ENCODE data around the gene TNRC6B. TPM values are rescaled to one million over a fixed set of nuclear protein-coding genes. Genes with fewer than 3 reads are reported as not detected.

Gene TNRC6B
- total RNA-seq, 1 experiment from 2014 or later: 62.7 TPM

- Histone ChIP-seq H3K36me3 (ENCODE audit: low read depth) (no peaks in the 10 kb centered on the region), H4K20me1 (ENCODE audit: insufficient read depth) (no peaks in the 10 kb centered on the region; the same call in 1 of the 2 replicates), H3K9me3 (ENCODE audit: insufficient read depth, low read depth) (no peaks in the 10 kb centered on the region), H3K79me2 (ENCODE audit: low read depth) (peaks cover 29% of the 10 kb centered on the region), H2AFZ (no peak overlapping the region), H3K9me2 (ENCODE audit: insufficient read depth) (no peaks in the 10 kb centered on the region), H3K27ac (no peak overlapping the region), H3F3A (ENCODE audit: insufficient read depth, low read depth) (peaks cover 21% of the 10 kb centered on the region), H3K27me3 (ENCODE audit: insufficient read depth, low read depth) (no peaks in the 10 kb centered on the region), H3K4me2 (no peak overlapping the region), H3K4me3 (no peak overlapping the region), H3K4me1 (replicated peaks; ENCODE audit: insufficient read depth) (peaks cover 29% of the 10 kb centered on the region)
- intact Hi-C loops (cut with micrococcal nuclease; ENCODE audit: unreplicated experiment): loop anchor here (5.0 kb wide), 1 partner anchor 82 kb away; no protein-coding TSS in a partner anchor
- no peak for TF ChIP-seq CTCF (conservative IDR thresholded peaks at IDR 0.05)
- no peak for TF ChIP-seq EZH2 (IDR thresholded peaks at IDR 0.05; ENCODE audit: low read depth)
- CTCF ChIA-PET: interaction anchor here (0.6 kb wide), 1 partner anchor 1739 kb away, joined by 6 read pairs; no protein-coding TSS in a partner anchor
- POLR2A ChIA-PET (ENCODE audit: unreplicated experiment): no interaction called here
- DNase-seq: no peak
- no TSS peak for BruUV-seq (replicated peaks)
These were observed 2.0 kb upstream of the TNRC6B start for GRCh38 chr22:40175611-40176244.

GRCh38 chr22:40176921-40177737 lies 596 bp upstream of the TNRC6B start:
- 0 out of 2 replicates have a peak overlapping the region, but pooled peaks have one; percentile 29 for H2AFZ ChIP-seq
- BruUV-seq (replicated peaks): no TSS peak
- H3K4me2 ChIP-seq: peak overlapping the region; percentile 96
- no peaks in the 10 kb centered on the region for H3K36me3 ChIP-seq (ENCODE audit: low read depth)
- ChIA-PET POLR2A (ENCODE audit: unreplicated experiment) (interaction anchor here (0.5 to 1.6 kb wide), 14 partner anchors 14 to 1442 kb away, joined by 4 to 28 read pairs (median 5); no protein-coding TSS in a partner anchor), CTCF (interaction anchor here (0.5 kb wide), 1 partner anchor 140 kb away, joined by 3 read pairs; no protein-coding TSS in a partner anchor)
- H3K9me3 ChIP-seq (ENCODE audit: insufficient read depth, low read depth): no peaks in the 10 kb centered on the region
- DNase-seq: peak; percentile 52 to 74
- peak overlapping the region; percentile 69 for H3K27ac ChIP-seq
- H3K4me3 ChIP-seq: peak overlapping the region; percentile 91
- TF ChIP-seq EZH2 (IDR thresholded peaks at IDR 0.05; ENCODE audit: low read depth) (no peak), CTCF (conservative IDR thresholded peaks at IDR 0.05) (no peak)
- intact Hi-C loops (cut with micrococcal nuclease; ENCODE audit: unreplicated experiment): loop anchor here (1.0 to 5.0 kb wide), 3 partner anchors 21 to 133 kb away; no protein-coding TSS in a partner anchor
- H3K9me2 ChIP-seq (ENCODE audit: insufficient read depth): no peaks in the 10 kb centered on the region
- H3K27me3 ChIP-seq (ENCODE audit: insufficient read depth, low read depth): no peaks in the 10 kb centered on the region
- peaks cover 43% of the 10 kb centered on the region for H3K79me2 ChIP-seq (ENCODE audit: low read depth)
- H3K4me1 ChIP-seq (replicated peaks; ENCODE audit: insufficient read depth): peaks cover 29% of the 10 kb centered on the region
- peaks cover 21% of the 10 kb centered on the region for H3F3A ChIP-seq (ENCODE audit: insufficient read depth, low read depth)
- H4K20me1 ChIP-seq (ENCODE audit: insufficient read depth): no peaks in the 10 kb centered on the region; the same call in 1 of the 2 replicates

Data from PC-9 (cell line).